PFSK-1 (cell line): Measurements from ENCODE around the gene WWC1.

ENCODE experiments used
- POLR2AphosphoS5 ChIP-seq: IDR thresholded peaks from 2 replicates; pipeline ENCODE4 v1.6.1; 2012; ENCODE audit warnings: low read depth, mild to moderate bottlenecking, control low read depth, low read length, moderate library complexity
- SIN3A ChIP-seq: IDR thresholded peaks from 2 replicates; pipeline ENCODE4 v1.6.1; 2012; ENCODE audit warnings: mild to moderate bottlenecking, low read length, moderate library complexity, borderline replicate concordance; ENCODE audit not compliant: insufficient read depth
- TF ChIP-seq, protein P1 (sequence below), 2 experiments: IDR thresholded peaks; 2 replicates each; pipeline versions ENCODE4 v1.6.1 to v1.8.0; 2011 to 2012; ENCODE audit warnings: low read depth in 2 of 2, low read length in 2 of 2, control low read depth in 1 of 2, inconsistent platforms in 1 of 2, mild to moderate bottlenecking in 1 of 2, moderate library complexity in 1 of 2; ENCODE audit not compliant: insufficient read depth in 1 of 2

DNA sequence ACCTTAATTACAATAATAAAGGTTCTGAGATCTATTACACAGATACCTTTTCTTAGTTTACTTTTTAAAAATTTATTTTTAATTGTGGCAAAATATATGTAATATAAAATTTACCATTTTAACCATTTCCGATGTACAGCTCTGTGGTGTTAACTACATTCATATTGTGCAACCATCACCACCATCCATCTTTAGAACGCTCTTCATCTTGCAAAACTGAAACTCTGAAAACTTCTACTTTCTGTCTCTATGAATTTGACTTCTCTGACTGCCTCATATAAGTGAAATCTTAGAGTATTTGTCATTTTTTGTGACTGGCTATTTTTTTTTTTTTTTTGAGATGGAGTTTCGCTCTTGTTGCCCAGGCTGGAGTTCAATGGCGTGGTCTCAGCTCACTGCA lies 26.8 kb downstream of the WWC1 start:
- TF ChIP-seq POLR2AphosphoS5, result no peak
- TF ChIP-seq, protein P1, sequence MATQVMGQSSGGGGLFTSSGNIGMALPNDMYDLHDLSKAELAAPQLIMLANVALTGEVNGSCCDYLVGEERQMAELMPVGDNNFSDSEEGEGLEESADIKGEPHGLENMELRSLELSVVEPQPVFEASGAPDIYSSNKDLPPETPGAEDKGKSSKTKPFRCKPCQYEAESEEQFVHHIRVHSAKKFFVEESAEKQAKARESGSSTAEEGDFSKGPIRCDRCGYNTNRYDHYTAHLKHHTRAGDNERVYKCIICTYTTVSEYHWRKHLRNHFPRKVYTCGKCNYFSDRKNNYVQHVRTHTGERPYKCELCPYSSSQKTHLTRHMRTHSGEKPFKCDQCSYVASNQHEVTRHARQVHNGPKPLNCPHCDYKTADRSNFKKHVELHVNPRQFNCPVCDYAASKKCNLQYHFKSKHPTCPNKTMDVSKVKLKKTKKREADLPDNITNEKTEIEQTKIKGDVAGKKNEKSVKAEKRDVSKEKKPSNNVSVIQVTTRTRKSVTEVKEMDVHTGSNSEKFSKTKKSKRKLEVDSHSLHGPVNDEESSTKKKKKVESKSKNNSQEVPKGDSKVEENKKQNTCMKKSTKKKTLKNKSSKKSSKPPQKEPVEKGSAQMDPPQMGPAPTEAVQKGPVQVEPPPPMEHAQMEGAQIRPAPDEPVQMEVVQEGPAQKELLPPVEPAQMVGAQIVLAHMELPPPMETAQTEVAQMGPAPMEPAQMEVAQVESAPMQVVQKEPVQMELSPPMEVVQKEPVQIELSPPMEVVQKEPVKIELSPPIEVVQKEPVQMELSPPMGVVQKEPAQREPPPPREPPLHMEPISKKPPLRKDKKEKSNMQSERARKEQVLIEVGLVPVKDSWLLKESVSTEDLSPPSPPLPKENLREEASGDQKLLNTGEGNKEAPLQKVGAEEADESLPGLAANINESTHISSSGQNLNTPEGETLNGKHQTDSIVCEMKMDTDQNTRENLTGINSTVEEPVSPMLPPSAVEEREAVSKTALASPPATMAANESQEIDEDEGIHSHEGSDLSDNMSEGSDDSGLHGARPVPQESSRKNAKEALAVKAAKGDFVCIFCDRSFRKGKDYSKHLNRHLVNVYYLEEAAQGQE (IDR thresholded peaks at IDR 0.05; ENCODE audit: insufficient read depth in 1 of 2, low read depth in 2 of 2, low read length in 2 of 2), result no peak
- TF ChIP-seq SIN3A, result no peak
